ENCODE measurements around the gene WHRN.

WHRN gene

DNA sequence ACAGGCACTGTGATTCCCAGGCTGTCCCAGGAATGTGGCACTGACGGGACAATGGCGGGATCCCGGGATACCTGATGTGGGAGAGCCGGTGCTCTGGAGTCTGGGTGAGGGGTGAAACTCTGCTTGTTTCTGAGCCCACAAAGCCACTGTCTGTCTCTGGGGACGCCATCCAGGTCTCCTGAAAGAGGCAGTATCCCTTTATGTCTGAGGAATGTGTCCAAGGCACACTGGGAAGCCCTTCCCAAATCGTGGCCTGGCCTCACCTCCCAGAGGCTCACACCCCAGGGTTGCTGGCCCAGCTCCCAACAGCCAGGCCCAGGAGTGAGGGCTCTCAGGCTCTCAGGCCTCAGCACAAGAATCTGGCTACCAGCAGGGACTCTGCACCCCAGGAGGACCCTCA is 148.5 kb downstream of the WHRN start:
- no peak for DNase-seq

DNA sequence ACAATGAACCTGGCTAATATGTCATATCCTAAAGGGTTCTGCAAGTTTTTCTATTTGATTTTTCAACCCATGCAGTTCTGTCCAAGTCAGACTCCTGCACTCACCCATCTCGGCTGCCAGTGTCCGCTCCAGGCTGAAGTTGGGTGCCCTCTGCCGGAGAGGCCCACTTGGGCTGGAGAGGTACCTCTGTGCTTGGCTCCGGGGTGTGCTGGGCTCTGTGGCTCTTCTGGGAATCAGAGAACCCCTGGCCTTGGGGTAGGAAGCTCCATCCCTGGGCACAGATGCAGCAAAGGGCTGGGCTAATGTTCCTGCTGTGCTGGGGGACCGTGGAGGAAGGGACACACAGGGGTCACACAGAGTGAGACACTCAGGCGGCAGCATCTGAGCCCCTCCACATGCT is 149.5 kb downstream of the WHRN start:
- no peak for DNase-seq

Data from amniotic stem cell (primary cell).